CD4-positive, alpha-beta T cell treated with Interleukin-12 subunit alpha and Interleukin-12 subunit beta, for 1 hour (primary cell): ENCODE measurements around the gene MAN2A2.

Source experiments
- DNase-seq: peaks from one replicate; pipeline ENCODE4 v3.0.0-alpha.2; 2020

Gene MAN2A2

GRCh38 chr15:90970274-90970673 is 67.2 kb downstream of the MAN2A2 start:
- DNase-seq = no peak

GRCh38 chr15:90972133-90972532 is 69.0 kb downstream of the MAN2A2 start:
- no peak for DNase-seq
